ENCODE measurements around the gene CHRNA4.
A peak's percentile ranks its signal among the peaks of the same experiment; 100 is the strongest.

The CHRNA4 gene

DNA sequence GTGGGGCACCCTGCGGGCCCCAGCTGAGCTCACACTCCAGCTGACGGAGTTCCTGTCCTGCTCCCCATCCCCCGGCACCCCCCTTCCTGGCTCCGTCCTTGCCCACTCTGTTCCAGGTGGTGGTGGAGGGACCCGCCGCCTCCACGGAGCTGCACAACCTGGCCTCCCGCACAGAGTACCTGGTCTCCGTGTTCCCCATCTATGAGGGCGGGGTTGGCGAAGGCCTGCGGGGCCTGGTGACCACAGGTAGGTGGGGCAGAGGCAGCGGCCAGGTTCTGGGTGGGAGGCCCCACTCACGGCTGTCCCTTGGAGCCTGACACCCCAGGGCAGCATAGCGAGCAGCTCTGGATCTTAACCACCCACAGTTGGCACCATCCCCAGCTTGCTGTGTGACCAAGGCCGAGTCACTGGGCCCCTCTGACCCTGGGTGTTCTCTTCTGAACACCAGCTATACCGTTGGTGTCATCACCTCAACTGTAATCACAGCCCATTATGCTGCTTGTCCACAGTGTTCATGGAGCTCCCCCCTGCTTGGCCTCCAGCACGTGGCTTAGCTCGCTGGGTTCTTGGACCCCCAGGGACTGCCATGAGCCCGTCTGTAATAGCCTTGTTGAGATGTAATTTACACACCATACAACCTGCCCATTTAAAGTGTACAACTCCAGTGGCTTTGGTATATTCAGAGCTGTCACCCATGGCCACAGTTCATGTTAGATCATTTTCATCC is 50.7 kb downstream of the CHRNA4 start:
- Histone ChIP-seq H3K4me3 (ENCODE audit: low read length in 2 of 2) (peak overlapping the region in 1 of 2 donors; percentile 31), H2BK12ac (ENCODE audit: low read length) (no peak overlapping the region), H3K27me3 (ENCODE audit: control insufficient read depth in 3 of 3, insufficient read depth in 3 of 3, low read depth in 1 of 3, low read length in 3 of 3) (peaks cover 0 to 21% (median 0%) of the 10 kb centered on the region in 3 experiments), H4K8ac (ENCODE audit: low read depth, low read length) (peak overlapping the region; percentile 65), H4K91ac (ENCODE audit: low read depth, low read length, poor library complexity) (no peak overlapping the region), H3K4me2 (ENCODE audit: insufficient read depth, low read length, poor library complexity, severe bottlenecking) (no peak overlapping the region), H3K23ac (ENCODE audit: low read depth, low read length, poor library complexity) (peak overlapping the region; percentile 80), H3K18ac (ENCODE audit: low read length) (peak overlapping the region; percentile 78), H2BK15ac (ENCODE audit: low read length) (peak overlapping the region; percentile 94), H3K36me3 (replicated peaks in 1 of 2; ENCODE audit: control insufficient read depth in 2 of 2, insufficient read depth in 2 of 2, low read length in 2 of 2) (no peaks in the 10 kb centered on the region), H2BK120ac (ENCODE audit: low read depth, low read length) (no peak overlapping the region), H3K27ac (replicated peaks; ENCODE audit: low read length) (no peak overlapping the region), H3K79me1 (ENCODE audit: low read depth, low read length) (peaks cover 2% of the 10 kb centered on the region), H3K9ac (ENCODE audit: low read depth, low read length, poor library complexity) (peak overlapping the region; percentile 21), H2AFZ (ENCODE audit: low read length) (no peak overlapping the region), H3K4ac (ENCODE audit: low read length) (no peak overlapping the region), H3K9me3 (replicated peaks in 1 of 2; ENCODE audit: control insufficient read depth in 2 of 2, insufficient read depth in 1 of 2, low read depth in 1 of 2, low read length in 2 of 2) (no peaks in the 10 kb centered on the region), H3K14ac (ENCODE audit: low read length) (peak overlapping the region; percentile 82), H2AK5ac (ENCODE audit: low read depth, low read length) (peak overlapping the region; percentile 97), H2BK5ac (ENCODE audit: low read length) (peak overlapping the region; percentile 75), H3K4me1 (ENCODE audit: control insufficient read depth in 2 of 2, insufficient read depth in 1 of 2, low read depth in 1 of 2, low read length in 2 of 2) (peaks cover 1 to 11% of the 10 kb centered on the region in 2 donors)
- WGBS, 2 donors (ENCODE audit: extremely low coverage in 2 of 2, insufficient read length in 2 of 2, insufficient replicate concordance in 1 of 2), result no CpG with 5 or more reads among the region's 20 CpGs
- DNase-seq (ENCODE audit: low spot score), result no peak

DNA sequence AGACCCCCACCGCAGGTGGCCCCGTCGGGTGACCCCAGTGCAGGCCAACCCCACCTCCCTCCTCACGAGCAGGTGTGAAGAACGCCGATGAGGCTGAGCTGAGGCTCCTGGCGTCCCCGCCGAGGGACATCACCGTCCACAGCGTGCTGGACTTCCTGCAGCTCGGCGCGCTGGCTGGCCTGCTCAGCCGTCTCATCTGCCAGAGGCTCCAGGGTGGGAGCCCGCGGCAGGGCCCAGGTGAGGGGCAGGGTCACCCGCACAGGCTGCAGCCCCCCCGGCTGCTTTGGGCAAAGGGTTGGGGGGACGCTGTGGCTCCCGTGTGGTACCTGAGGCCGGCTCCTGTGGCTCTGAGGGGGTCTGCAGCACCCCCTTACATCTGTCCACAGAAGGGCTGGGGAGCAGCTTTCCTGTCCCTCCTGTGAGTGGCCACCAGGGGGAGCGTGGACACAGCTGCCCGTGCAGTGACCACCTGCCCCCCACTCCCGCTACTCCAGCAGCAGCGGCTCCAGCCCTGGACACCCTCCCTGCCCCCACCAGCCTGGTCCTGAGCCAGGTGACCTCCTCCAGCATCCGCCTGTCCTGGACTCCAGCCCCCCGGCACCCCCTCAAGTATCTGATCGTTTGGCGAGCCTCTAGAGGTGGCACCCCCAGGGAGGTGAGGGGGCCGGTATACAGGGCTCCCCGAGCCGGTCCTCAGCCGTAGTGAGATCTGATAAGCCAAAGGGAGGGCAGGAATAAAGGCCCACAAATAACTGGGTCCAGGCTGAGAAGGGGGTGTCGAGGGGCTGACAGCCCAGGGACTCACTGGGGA is 51.7 kb downstream of the CHRNA4 start:
- peak overlapping the region; percentile 83 for H2BK5ac ChIP-seq (ENCODE audit: low read length)
- H3K27ac ChIP-seq (replicated peaks; ENCODE audit: low read length), result no peak overlapping the region
- peak overlapping the region; percentile 99 for H2BK15ac ChIP-seq (ENCODE audit: low read length)
- H2BK12ac ChIP-seq (ENCODE audit: low read length), result peak overlapping the region; percentile 78
- peaks cover 0 to 16% (median 0%) of the 10 kb centered on the region in 3 experiments for H3K27me3 ChIP-seq (ENCODE audit: control insufficient read depth in 3 of 3, insufficient read depth in 3 of 3, low read depth in 1 of 3, low read length in 3 of 3)
- WGBS, 2 donors (ENCODE audit: extremely low coverage in 2 of 2, insufficient read length in 2 of 2, insufficient replicate concordance in 1 of 2), result no CpG with 5 or more reads among the region's 35 CpGs
- peak overlapping the region; percentile 23 for H3K4me2 ChIP-seq (ENCODE audit: insufficient read depth, low read length, poor library complexity, severe bottlenecking)
- peak overlapping the region; percentile 77 for H2AFZ ChIP-seq (ENCODE audit: low read length)
- no peaks in the 10 kb centered on the region for H3K79me1 ChIP-seq (ENCODE audit: low read depth, low read length)
- peak overlapping the region; percentile 87 for H3K18ac ChIP-seq (ENCODE audit: low read length)
- no peak overlapping the region for H2BK120ac ChIP-seq (ENCODE audit: low read depth, low read length)
- DNase-seq (ENCODE audit: low spot score), result peak; percentile 64
- H3K4me1 ChIP-seq (ENCODE audit: control insufficient read depth in 2 of 2, insufficient read depth in 1 of 2, low read depth in 1 of 2, low read length in 2 of 2), result peaks cover 1 to 11% of the 10 kb centered on the region in 2 donors
- peak overlapping the region; percentile 80 for H3K23ac ChIP-seq (ENCODE audit: low read depth, low read length, poor library complexity)
- no peaks in the 10 kb centered on the region for H3K9me3 ChIP-seq (replicated peaks in 1 of 2; ENCODE audit: control insufficient read depth in 2 of 2, insufficient read depth in 1 of 2, low read depth in 1 of 2, low read length in 2 of 2)
- H4K91ac ChIP-seq (ENCODE audit: low read depth, low read length, poor library complexity), result no peak overlapping the region
- no peak overlapping the region for H4K8ac ChIP-seq (ENCODE audit: low read depth, low read length)
- H3K4ac ChIP-seq (ENCODE audit: low read length), result peak overlapping the region; percentile 67
- peak overlapping the region in 1 of 2 donors; percentile 38 for H3K4me3 ChIP-seq (ENCODE audit: low read length in 2 of 2)
- no peak overlapping the region for H3K14ac ChIP-seq (ENCODE audit: low read length)
- H3K36me3 ChIP-seq (replicated peaks in 1 of 2; ENCODE audit: control insufficient read depth in 2 of 2, insufficient read depth in 2 of 2, low read length in 2 of 2), result no peaks in the 10 kb centered on the region
- H2AK5ac ChIP-seq (ENCODE audit: low read depth, low read length), result peak overlapping the region; percentile 97
- H3K9ac ChIP-seq (ENCODE audit: low read depth, low read length, poor library complexity), result peak overlapping the region; percentile 30

DNA sequence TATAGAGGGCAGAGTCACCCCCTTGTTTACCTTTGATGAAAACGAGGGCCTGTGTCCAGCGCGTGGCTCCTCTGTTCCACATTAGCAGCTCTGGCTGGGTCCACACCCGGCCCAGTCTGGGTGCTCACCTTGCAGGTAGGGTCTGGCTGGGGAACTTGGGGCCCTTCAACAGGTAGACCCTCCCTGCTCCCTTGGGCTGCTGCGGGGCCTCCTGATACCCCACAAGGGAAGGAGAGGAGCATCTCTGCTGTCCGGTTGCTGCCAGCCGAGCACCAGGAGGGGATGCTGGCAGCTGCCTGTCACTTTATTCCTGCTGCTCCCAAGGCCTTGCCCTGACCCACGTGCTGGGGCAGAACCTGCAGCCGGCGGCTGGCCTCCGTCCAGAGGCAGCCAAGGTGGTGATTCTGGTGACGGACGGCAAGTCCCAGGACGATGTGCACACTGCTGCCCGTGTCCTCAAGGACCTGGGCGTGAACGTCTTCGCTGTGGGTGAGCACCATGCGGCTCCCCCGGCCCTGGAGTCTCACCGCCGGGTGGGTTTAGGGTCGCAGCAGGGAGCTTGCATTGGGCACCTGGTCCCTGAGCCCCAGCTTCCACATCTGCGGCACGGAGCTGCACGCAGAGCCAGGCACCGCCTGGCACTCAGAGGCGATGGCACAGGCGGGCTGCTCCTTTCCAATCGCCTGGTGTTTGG is 52.8 kb downstream of the CHRNA4 start:
- no peak for DNase-seq (ENCODE audit: low spot score)
- Histone ChIP-seq H2BK120ac (ENCODE audit: low read depth, low read length) (no peak overlapping the region), H3K14ac (ENCODE audit: low read length) (peak overlapping the region; percentile 71), H2BK12ac (ENCODE audit: low read length) (peak overlapping the region; percentile 58), H3K18ac (ENCODE audit: low read length) (peak overlapping the region; percentile 48), H4K8ac (ENCODE audit: low read depth, low read length) (peak overlapping the region; percentile 65), H3K4me2 (ENCODE audit: insufficient read depth, low read length, poor library complexity, severe bottlenecking) (no peak overlapping the region), H3K27me3 (ENCODE audit: control insufficient read depth in 3 of 3, insufficient read depth in 3 of 3, low read depth in 1 of 3, low read length in 3 of 3) (peaks cover 0 to 16% (median 0%) of the 10 kb centered on the region in 3 experiments), H3K27ac (replicated peaks; ENCODE audit: low read length) (no peak overlapping the region), H3K79me1 (ENCODE audit: low read depth, low read length) (no peaks in the 10 kb centered on the region), H3K36me3 (replicated peaks in 1 of 2; ENCODE audit: control insufficient read depth in 2 of 2, insufficient read depth in 2 of 2, low read length in 2 of 2) (no peaks in the 10 kb centered on the region), H2BK15ac (ENCODE audit: low read length) (peak overlapping the region; percentile 99), H2AFZ (ENCODE audit: low read length) (no peak overlapping the region), H3K4me3 (ENCODE audit: low read length in 2 of 2) (no peak overlapping the region), H3K9ac (ENCODE audit: low read depth, low read length, poor library complexity) (peak overlapping the region; percentile 0), H3K4ac (ENCODE audit: low read length) (peak overlapping the region; percentile 76), H3K4me1 (ENCODE audit: control insufficient read depth in 2 of 2, insufficient read depth in 1 of 2, low read depth in 1 of 2, low read length in 2 of 2) (peaks cover 1 to 11% of the 10 kb centered on the region in 2 donors), H2BK5ac (ENCODE audit: low read length) (peak overlapping the region; percentile 83), H2AK5ac (ENCODE audit: low read depth, low read length) (peak overlapping the region; percentile 94), H4K91ac (ENCODE audit: low read depth, low read length, poor library complexity) (no peak overlapping the region), H3K23ac (ENCODE audit: low read depth, low read length, poor library complexity) (peak overlapping the region; percentile 65), H3K9me3 (replicated peaks in 1 of 2; ENCODE audit: control insufficient read depth in 2 of 2, insufficient read depth in 1 of 2, low read depth in 1 of 2, low read length in 2 of 2) (no peaks in the 10 kb centered on the region)
- no CpG with 5 or more reads among the region's 30 CpGs for WGBS, 2 donors (ENCODE audit: extremely low coverage in 2 of 2, insufficient read length in 2 of 2, insufficient replicate concordance in 1 of 2)
